ENCODE data around the gene SCD. TPM values are rescaled to one million over a fixed set of nuclear protein-coding genes. Genes with fewer than 3 reads are reported as not detected.
A peak's percentile ranks its signal among the peaks of the same experiment; 100 is the strongest.

Gene SCD
- total and polyA plus RNA-seq, 9 of the 15 experiments (the other 6 are each of a cell fraction or from before 2014, with no cell fraction given), result 114 to 486 (median 188) TPM

DNA sequence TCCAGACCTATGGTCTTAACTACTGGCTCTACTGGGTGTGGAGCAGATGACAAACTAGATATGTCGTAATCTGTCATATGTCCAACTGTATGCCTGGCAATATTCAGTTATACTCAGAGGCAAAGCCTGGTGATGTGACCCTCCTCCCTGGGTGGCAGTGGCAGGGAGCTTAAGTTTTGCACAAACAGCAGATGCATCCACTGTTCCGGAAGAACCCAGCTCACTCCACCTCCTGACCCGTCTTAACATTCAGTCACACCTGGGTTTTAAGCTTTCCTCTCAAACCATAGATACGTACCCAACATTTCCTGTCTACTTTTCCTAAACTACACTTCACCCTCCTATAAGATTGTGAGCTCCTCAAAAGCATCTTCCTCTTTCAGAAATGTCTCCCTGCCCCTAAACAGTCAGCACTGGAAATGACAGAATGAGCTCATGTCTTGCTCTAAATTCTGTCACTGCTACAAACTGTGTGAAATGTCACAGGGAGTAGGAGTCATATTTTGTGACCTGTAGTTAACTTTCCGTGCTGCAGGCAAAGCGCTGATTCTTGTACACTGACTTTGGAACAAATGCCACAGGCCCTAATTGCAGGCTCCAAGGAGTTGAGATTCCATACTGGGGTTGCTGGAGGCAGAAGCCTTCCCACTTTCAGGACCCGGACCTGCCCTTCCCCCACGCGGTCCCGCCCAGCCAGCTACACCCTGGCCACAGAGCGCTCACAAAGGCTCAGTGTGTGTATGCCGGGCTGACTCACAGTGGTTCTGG, 23.9 kb downstream of the SCD start (continued):
- TF ChIP-seq TBL1XR1 (IDR thresholded peaks at IDR 0.05; ENCODE audit: low read length in 2 of 2) (0 out of 4 replicates have a peak, but pooled peaks of 1 of the 2 experiments have one; percentile 64), ZFP30 (CRISPR knock-in tag; IDR thresholded peaks at IDR 0.05; ENCODE audit: borderline replicate concordance) (no peak), TAF7 (tag; IDR thresholded peaks at IDR 0.05) (no peak), SRSF7 (optimal IDR thresholded peaks at IDR 0.05; ENCODE audit: low read depth, low read length) (no peak), SRSF9 (IDR thresholded peaks at IDR 0.05; ENCODE audit: borderline replicate concordance, low read depth, low read length) (no peak), CCAR2 (IDR thresholded peaks at IDR 0.05; ENCODE audit: low read depth, low read length) (no peak), BMI1 (IDR thresholded peaks at IDR 0.05; ENCODE audit: low read length) (no peak), ZNF3 (CRISPR knock-in tag; IDR thresholded peaks at IDR 0.05) (no peak), HDAC8 (tag; IDR thresholded peaks at IDR 0.05) (no peak), SRF (CRISPR knock-in tag; IDR thresholded peaks at IDR 0.05) (0 out of 4 replicates have a peak, but pooled peaks of 1 of the 2 experiments have one; percentile 7), TAF9B (IDR thresholded peaks at IDR 0.05; ENCODE audit: partially characterized antibody) (peak; percentile 56), HNRNPUL1 (IDR thresholded peaks at IDR 0.05; ENCODE audit: low read length) (no peak), KLF10 (CRISPR knock-in tag; IDR thresholded peaks at IDR 0.05) (no peak), NFIC (IDR thresholded peaks at IDR 0.05) (no peak)
- TF ChIP-seq, protein P1, sequence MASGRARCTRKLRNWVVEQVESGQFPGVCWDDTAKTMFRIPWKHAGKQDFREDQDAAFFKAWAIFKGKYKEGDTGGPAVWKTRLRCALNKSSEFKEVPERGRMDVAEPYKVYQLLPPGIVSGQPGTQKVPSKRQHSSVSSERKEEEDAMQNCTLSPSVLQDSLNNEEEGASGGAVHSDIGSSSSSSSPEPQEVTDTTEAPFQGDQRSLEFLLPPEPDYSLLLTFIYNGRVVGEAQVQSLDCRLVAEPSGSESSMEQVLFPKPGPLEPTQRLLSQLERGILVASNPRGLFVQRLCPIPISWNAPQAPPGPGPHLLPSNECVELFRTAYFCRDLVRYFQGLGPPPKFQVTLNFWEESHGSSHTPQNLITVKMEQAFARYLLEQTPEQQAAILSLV (tag; IDR thresholded peaks at IDR 0.05), result no peak
- TF ChIP-seq, protein P2, sequence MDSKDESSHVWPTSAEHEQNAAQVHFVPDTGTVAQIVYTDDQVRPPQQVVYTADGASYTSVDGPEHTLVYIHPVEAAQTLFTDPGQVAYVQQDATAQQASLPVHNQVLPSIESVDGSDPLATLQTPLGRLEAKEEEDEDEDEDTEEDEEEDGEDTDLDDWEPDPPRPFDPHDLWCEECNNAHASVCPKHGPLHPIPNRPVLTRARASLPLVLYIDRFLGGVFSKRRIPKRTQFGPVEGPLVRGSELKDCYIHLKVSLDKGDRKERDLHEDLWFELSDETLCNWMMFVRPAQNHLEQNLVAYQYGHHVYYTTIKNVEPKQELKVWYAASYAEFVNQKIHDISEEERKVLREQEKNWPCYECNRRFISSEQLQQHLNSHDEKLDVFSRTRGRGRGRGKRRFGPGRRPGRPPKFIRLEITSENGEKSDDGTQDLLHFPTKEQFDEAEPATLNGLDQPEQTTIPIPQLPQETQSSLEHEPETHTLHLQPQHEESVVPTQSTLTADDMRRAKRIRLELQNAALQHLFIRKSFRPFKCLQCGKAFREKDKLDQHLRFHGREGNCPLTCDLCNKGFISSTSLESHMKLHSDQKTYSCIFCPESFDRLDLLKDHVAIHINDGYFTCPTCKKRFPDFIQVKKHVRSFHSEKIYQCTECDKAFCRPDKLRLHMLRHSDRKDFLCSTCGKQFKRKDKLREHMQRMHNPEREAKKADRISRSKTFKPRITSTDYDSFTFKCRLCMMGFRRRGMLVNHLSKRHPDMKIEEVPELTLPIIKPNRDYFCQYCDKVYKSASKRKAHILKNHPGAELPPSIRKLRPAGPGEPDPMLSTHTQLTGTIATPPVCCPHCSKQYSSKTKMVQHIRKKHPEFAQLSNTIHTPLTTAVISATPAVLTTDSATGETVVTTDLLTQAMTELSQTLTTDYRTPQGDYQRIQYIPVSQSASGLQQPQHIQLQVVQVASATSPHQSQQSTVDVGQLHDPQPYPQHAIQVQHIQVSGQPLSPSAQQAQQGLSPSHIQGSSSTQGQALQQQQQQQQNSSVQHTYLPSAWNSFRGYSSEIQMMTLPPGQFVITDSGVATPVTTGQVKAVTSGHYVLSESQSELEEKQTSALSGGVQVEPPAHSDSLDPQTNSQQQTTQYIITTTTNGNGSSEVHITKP (IDR thresholded peaks at IDR 0.05; ENCODE audit: partially characterized antibody), result peak; percentile 33
- TF ChIP-seq, protein P3, sequence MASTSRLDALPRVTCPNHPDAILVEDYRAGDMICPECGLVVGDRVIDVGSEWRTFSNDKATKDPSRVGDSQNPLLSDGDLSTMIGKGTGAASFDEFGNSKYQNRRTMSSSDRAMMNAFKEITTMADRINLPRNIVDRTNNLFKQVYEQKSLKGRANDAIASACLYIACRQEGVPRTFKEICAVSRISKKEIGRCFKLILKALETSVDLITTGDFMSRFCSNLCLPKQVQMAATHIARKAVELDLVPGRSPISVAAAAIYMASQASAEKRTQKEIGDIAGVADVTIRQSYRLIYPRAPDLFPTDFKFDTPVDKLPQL (IDR thresholded peaks at IDR 0.05; ENCODE audit: extremely low read depth, insufficient read length), result no peak
- TF ChIP-seq, protein P4, sequence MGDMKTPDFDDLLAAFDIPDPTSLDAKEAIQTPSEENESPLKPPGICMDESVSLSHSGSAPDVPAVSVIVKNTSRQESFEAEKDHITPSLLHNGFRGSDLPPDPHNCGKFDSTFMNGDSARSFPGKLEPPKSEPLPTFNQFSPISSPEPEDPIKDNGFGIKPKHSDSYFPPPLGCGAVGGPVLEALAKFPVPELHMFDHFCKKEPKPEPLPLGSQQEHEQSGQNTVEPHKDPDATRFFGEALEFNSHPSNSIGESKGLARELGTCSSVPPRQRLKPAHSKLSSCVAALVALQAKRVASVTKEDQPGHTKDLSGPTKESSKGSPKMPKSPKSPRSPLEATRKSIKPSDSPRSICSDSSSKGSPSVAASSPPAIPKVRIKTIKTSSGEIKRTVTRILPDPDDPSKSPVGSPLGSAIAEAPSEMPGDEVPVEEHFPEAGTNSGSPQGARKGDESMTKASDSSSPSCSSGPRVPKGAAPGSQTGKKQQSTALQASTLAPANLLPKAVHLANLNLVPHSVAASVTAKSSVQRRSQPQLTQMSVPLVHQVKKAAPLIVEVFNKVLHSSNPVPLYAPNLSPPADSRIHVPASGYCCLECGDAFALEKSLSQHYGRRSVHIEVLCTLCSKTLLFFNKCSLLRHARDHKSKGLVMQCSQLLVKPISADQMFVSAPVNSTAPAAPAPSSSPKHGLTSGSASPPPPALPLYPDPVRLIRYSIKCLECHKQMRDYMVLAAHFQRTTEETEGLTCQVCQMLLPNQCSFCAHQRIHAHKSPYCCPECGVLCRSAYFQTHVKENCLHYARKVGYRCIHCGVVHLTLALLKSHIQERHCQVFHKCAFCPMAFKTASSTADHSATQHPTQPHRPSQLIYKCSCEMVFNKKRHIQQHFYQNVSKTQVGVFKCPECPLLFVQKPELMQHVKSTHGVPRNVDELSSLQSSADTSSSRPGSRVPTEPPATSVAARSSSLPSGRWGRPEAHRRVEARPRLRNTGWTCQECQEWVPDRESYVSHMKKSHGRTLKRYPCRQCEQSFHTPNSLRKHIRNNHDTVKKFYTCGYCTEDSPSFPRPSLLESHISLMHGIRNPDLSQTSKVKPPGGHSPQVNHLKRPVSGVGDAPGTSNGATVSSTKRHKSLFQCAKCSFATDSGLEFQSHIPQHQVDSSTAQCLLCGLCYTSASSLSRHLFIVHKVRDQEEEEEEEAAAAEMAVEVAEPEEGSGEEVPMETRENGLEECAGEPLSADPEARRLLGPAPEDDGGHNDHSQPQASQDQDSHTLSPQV (IDR thresholded peaks at IDR 0.05), result peak; percentile 82
